Stimulated activated CD4-positive, alpha-beta T cell treated with anti-CD3 and anti-CD28 coated beads, Interleukin-1b, Interleukin-23, amount 100 ng/mL, for 4 hours (primary cell): ENCODE data around the gene KRTAP2-3.
"Not testable (repeated sequence)": the region's sequence is repeated elsewhere in the genome, so short reads cannot be mapped to it uniquely, and the experiment has no call there.

Experiments used
- DNase-seq, 2 donors: peaks; one replicate each; pipeline ENCODE4 v3.0.0-alpha.2; 2020; ENCODE audit warnings: low read depth in 2 of 2

Gene KRTAP2-3

GRCh38 chr17:41067281-41067680 is 7.4 kb upstream of the KRTAP2-3 start:
- DNase-seq, result no peak

GRCh38 chr17:41065829-41066624 is 6.1 kb upstream of the KRTAP2-3 start, which contains the start of gene KRTAP2-4:
TSS of gene KRTAP2-4 (minus strand) at chr17:41065879. CDS start at chr17:41065845, 34 bp downstream.
- no peak for DNase-seq

- DNase-seq, result not testable (repeated sequence)
Observed at GRCh38 chr17:41065016-41065689, 5.2 kb upstream of the KRTAP2-3 start.

DNA sequence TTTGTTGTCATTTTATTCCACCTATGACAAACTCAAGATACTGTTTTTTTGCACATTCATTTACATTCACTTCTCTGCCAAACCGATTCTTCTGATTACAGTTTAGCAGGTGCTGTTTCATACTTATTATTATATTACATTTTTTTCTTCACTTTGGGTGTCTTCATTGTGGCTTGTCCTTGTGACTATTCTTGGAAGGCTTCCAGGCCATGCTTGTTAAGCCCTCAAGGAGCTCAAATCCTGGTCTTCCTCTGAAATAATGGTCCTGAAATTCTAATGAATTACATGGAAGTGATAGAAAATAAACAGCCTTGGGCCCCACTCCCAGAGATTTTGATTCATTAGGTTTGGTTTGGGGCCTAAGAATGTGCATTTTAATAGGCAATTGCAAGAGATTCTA is 4.4 kb upstream of the KRTAP2-3 start:
- DNase-seq, result no peak

DNA sequence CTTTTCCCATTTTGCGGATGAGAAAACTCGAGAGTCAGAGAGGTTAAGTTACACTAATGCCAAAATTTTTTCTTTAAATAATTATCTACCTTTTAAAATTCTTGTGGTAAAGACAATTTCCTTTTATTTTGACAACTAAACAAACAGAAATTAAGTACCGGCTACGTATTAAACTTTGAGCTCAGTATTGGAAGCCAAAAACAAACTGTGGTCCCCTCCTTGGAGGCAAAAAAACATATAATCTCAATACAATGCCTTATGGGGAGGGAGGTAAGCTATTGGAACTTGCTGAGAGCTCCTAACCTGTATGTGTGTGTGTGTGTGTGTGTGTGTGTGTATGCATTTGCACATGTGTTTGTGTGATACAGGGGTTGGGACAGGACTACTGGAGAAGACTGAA is 3.5 kb upstream of the KRTAP2-3 start:
- DNase-seq, result no peak

DNA sequence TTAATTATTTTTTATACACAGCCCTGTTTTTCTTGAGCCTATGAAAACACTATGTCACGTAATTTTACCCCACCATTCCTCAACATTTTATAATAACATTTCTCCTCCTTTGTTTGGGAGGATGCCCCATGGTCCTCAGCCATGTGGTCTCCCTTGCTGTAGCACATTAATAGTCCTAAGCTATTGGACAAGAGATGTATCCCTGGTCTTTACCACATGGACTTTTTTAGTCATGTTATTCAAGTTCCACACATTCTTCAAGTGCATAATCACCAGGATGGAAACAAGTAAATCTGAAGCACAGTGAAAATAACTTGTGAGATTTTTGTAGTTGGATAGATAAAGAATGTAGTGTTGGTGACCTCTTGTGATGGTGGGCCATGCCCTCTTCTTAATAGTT is 2.0 kb upstream of the KRTAP2-3 start:
- no peak for DNase-seq

DNA sequence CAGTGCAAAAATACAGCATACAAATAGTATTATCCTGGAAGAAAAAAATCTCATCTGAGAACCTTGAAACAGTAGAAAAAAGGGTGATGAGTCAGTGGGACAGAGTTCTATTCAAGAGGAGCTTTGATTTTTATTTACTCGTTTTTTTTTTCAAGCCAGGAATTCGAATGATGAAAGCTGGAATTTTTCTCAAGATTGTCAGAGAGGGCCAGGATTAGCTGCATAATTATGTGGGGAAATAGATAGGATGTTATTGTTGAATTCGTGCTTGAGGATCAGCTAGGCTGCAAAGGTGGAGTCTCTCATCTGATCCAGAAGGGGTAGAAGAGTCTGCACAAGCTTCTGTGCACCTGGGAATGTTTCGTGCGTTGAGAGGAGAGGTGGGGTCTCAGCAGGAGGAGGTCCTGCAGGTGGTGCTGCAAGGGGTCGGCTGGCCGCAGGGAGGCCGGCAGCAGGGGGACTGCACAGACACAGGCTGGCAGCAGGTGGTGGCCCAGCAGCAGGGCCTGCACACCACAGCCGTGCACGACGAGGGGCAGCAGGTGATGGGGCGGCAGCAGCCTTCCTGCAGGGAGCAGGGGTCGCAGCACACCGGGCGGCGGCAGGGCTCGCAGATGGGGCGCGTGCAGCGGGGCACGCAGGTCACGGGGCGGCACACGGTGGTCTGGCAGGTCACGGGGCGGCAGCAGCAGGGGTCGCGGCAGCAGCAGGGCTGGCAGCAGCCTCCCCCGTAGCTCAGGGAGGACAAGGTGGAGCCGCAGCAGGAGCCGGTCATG is 450 bp downstream of the KRTAP2-3 start:
- DNase-seq, result not testable (repeated sequence)

- no peak for DNase-seq
Observed at GRCh38 chr17:41058741-41059140, 1.2 kb downstream of the KRTAP2-3 start.

DNA sequence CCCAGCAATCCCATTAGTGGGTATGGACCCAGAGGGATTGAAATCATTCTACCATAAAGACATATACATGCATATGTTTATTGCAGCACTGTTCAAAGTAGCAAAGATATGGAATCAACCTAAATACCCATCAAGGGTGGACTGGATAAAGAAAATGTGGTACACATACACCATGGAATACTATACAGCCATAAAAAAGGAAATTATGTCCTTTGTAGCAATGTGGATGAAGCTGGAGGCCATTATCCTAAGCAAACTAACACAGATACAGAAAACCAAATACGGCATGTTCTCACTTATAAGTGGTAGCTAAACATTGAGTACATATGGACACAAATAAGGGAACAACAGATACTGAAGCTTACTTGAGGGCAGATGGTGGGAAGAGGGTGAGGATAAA is 2.4 kb downstream of the KRTAP2-3 start:
- DNase-seq, result no peak

- DNase-seq, result not testable (repeated sequence)
Observed at GRCh38 chr17:41055130-41055529, 4.8 kb downstream of the KRTAP2-3 start, which contains the start of gene KRTAP2-2. TSS of gene KRTAP2-2 (minus strand) at chr17:41055230. CDS start at chr17:41055211, 19 bp downstream.

DNA sequence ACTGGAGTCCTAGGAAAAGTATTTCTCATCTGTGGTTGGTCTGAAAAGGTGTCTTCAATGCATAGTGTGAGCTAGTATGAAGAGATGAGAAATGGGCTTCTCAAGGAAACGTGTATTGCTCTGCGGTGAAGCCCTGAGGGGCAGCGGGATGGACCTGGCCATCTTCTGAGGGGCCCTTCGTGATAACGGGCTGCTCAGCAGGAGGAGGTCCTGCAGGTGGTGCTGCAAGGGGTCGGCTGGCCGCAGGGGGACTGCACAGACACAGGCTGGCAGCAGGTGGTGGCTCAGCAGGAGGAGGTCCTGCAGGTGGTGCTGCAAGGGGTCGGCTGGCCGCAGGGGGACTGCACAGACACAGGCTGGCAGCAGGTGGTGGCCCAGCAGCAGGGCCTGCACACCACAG is 5.4 kb downstream of the KRTAP2-3 start:
- not testable (repeated sequence) for DNase-seq

GRCh38 chr17:41054025-41054424 is 5.9 kb downstream of the KRTAP2-3 start:
- DNase-seq, result no peak

DNA sequence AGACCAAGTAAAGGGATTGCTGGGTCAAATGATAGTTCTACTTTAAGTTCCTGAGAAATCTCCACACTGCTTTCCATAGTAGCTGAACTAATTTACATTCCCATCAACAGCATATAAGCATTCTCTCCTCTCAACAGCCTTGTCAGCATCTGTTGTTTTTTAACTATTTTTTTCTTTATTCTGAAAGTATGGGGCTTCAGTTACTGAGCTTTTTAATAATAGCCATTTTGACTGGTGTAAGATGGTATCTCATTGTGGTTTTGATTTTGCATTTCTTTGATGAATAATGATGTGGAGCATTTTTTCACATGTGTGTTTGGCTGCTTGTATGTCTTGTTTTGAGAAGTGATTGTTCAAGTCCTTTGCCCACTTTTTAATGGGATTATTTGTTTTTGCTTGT is 7.3 kb downstream of the KRTAP2-3 start:
- DNase-seq, result no peak

DNA sequence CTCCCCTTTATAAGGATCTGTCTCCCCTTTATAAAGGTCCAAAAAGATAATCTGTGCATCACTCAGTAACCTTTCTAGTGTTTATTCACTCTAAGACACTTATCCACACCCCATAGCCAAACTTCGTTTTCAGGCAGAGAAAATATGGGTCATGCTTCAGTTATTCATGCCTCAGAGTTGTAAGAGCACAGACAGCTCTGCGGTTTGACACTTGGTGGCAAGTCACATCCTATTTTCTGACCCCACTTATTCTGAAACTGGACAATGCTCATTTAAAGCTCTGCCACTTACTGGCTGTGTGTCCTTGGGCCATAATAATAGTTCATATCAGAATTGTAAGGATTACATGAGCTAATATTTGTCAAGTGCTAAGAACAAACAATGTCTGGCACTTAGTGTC is 10.8 kb downstream of the KRTAP2-3 start:
- no peak for DNase-seq

- DNase-seq, result no peak
Observed at GRCh38 chr17:41048441-41048840, 11.5 kb downstream of the KRTAP2-3 start.

GRCh38 chr17:41046735-41047465 is 13.0 kb downstream of the KRTAP2-3 start, which contains the start of gene KRTAP2-1:
TSS of gene KRTAP2-1 (minus strand) at chr17:41047316. CDS start at chr17:41047267, 49 bp downstream.
- DNase-seq, result not testable (repeated sequence)

DNA sequence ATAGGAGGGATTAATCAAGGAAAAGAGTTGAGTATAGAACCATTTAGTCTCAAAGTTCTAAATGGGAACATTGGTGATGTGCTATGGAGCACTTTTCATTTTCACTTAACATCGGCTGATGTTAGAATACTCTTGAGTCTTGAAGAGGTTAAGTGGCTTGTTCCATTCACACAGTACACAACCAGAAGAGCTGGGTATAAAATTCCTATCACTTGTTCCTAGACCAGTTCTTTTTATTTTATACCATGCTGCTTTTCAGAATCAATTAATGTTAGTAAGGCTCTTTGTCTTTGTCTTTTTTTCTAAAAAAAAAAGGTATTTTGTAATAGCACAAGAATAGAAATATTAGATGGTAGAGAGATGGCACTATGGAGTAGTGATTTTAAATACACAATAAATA is 17.0 kb downstream of the KRTAP2-3 start:
- DNase-seq, result no peak

- not testable (repeated sequence) for DNase-seq
Observed at GRCh38 chr17:41040783-41041571, 18.9 kb downstream of the KRTAP2-3 start, which contains the start of gene KRTAP1-1. TSS of gene KRTAP1-1 (minus strand) at chr17:41041450. CDS start at chr17:41041397, 53 bp downstream.

GRCh38 chr17:41037853-41038350 is 22.0 kb downstream of the KRTAP2-3 start:
- no peak for DNase-seq

- DNase-seq, result not testable (repeated sequence)
Observed at GRCh38 chr17:41034346-41034935, 25.5 kb downstream of the KRTAP2-3 start, which contains the start of gene KRTAP1-3. TSS of gene KRTAP1-3 (minus strand) at chr17:41034874. CDS start at chr17:41034821, 53 bp downstream.
